Lower leg skin (tissue), 3 donors: ENCODE data around the gene CYGB.

Experiments used
- POLR2A ChIP-seq, 2 donors: fragments of 450-650 bp; IDR thresholded peaks; one replicate each; pipeline ENCODE4 v1.6.1; 2016 to 2017; ENCODE audit warnings: antibody characterized with exemption in 2 of 2, mild to moderate bottlenecking in 1 of 2, moderate library complexity in 1 of 2
- TF ChIP-seq, protein P1 (sequence below), 3 donors: fragments of 450-650 bp; IDR thresholded peaks; one replicate each; pipeline ENCODE4 v1.5.1; 2016; ENCODE audit warnings: antibody characterized with exemption in 3 of 3, mild to moderate bottlenecking in 3 of 3, moderate library complexity in 2 of 3

DNA sequence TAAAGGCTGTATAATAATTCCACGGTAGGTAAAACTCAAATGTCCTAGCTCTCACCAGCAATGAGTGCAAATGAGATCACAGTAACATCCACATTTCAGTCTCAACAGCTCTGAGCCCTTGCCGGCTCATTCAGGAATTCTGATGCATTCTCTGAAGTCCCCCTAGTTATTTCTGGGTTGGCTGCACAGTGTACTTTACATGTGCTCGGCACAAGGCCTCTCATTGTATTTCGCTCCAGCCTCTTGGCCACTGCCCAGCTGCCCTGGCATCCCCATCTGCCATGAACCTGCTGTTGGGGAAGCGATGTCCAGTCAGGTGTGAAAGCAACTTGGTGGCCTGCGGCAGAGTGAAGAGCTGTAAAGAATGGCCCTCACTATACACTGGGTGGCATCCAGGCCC, 16.6 kb upstream of the CYGB start:
- TF ChIP-seq, protein P1, sequence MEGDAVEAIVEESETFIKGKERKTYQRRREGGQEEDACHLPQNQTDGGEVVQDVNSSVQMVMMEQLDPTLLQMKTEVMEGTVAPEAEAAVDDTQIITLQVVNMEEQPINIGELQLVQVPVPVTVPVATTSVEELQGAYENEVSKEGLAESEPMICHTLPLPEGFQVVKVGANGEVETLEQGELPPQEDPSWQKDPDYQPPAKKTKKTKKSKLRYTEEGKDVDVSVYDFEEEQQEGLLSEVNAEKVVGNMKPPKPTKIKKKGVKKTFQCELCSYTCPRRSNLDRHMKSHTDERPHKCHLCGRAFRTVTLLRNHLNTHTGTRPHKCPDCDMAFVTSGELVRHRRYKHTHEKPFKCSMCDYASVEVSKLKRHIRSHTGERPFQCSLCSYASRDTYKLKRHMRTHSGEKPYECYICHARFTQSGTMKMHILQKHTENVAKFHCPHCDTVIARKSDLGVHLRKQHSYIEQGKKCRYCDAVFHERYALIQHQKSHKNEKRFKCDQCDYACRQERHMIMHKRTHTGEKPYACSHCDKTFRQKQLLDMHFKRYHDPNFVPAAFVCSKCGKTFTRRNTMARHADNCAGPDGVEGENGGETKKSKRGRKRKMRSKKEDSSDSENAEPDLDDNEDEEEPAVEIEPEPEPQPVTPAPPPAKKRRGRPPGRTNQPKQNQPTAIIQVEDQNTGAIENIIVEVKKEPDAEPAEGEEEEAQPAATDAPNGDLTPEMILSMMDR (IDR thresholded peaks at IDR 0.05) = no peak
- no peak for TF ChIP-seq POLR2A (IDR thresholded peaks at IDR 0.05)
